GM18519 (cell line): ENCODE data around the gene WDR90.

Experiments used
- ATAC-seq: cut with Tn5 transposase; IDR thresholded peaks from one replicate; pipeline ENCODE4 v1.9.1; 2021; ENCODE audit warnings: mild to moderate bottlenecking, moderate library complexity; ENCODE audit not compliant: unreplicated experiment, low FRiP score

The WDR90 gene

DNA sequence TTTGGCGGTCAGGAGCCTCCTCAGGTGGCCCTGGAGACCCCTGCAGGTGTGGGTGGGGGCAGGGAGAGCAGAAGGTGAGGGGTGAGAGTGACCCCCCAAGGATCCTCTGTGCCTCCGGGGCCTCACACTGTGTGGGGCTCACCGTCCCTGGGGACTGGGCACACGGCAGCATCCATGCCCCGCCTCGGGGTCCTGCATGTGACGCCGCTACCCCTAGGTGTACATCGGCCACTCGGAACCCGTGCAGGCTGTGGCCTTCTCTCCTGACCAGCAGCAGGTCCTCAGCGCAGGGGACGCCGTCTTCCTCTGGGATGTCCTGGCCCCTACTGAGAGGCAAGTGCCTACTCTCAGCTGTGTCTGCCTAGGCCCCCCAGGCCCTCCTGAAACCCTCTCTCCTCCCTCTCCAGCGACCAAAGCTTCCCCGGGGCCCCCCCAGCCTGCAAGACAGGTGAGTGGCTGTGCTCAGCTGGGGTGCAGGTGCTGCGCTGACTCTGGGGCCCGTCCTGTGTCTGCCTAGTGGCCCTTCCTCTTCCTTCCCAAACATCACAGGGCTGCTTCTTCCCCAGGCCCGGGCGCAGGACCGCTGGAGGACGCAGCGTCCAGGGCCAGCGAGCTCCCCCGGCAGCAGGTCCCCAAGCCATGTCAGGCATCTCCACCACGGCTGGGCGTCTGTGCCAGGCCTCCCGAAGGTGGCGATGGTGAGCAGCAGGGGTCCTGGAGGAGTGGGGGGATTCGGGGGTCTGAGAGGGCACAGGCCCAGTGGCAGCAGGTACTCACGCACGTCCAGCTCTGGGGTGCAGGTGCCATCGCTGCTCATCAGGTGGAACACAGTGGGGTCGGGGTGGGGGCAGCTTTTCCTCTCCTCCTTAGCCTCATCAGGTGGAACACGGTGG, 9.8 kb downstream of the WDR90 start:
- no peak for ATAC-seq

GRCh38 chr16:659618-660017, 10.5 kb downstream of the WDR90 start:
- no peak for ATAC-seq

DNA sequence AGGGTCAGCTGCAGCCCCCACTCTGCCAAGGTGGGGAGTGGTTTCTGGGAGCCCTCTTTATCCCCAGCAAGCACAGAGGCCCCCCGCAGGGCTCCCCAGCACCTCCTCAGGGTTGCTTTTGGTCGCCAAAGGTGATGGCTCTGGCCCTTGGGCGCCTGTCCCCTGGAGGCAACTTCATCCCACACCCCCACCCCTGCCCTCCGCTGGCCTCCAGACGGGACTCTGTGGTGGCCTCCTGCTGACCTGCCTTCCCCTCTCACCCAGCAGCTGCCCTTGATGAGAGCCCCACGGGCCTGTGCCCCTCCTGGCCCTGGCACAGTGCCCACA, 10.9 kb downstream of the WDR90 start:
- ATAC-seq: no peak

- no peak for ATAC-seq
Measured at GRCh38 chr16:660459-661183, 11.5 kb downstream of the WDR90 start.

- no peak for ATAC-seq
Measured at GRCh38 chr16:661184-661821, 12.1 kb downstream of the WDR90 start.

DNA sequence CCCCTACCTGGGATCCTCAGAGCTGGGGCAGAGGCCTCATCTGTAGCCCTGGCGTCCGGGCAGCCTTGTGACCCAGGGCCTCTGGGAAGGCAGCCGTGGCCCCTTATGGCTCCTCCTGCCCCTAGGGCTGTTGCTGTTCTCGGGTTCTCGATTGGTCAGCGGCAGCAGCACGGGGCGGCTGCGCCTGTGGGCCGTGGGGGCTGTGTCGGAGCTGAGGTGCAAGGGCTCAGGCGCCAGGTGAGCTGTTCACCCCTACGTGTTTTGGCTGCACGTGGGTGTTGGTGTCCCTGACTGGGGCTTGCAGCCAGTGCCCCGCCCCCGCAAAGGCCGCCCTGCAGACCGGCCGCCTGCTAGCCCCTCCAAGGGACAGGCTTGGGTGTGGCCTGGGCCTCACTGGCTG, 12.9 kb downstream of the WDR90 start:
- no peak for ATAC-seq

DNA sequence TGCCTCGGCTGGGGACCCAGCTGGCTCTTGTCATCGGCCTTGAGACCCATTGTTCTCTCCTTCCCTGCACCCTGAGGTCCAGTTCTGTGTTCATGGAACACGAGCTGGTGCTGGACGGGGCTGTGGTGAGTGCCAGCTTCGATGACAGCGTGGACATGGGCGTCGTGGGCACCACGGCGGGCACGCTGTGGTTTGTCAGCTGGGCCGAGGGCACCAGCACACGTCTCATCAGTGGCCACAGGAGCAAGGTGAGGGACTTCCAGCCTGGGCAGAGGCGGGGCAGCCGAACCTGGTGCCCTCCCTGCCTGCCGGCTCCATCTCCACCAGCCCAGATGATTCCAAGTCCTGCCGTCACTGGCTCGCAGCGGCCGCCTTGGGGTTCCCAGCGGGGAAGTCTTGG, 13.4 kb downstream of the WDR90 start:
- no peak for ATAC-seq

DNA sequence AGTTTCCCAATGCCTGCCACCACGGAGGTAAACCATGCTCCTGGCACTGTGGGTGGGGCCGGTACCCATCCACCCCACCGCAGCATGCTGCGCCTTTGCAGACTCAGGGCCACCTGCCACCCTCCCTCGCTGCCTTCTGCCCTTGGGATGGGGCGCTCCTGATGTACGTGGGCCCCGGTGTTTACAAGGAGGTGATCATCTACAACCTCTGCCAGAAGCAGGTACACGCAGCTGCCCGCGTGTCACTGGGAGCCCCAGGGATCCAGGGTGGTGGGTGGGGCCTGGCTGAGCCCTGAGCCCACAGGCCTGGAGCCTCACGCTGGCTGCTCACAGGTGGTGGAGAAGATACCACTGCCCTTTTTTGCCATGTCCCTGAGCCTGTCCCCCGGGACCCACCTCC, 17.4 kb downstream of the WDR90 start:
- ATAC-seq: no peak

GRCh38 chr16:667113-667779, 18.1 kb downstream of the WDR90 start:
- ATAC-seq: no peak

GRCh38 chr16:667780-668518, 18.8 kb downstream of the WDR90 start, which contains the start of gene RHOT2:
TSS of gene RHOT2 (plus strand) at chr16:668132. CDS start at chr16:668200, 68 bp downstream.
- ATAC-seq: peak; percentile 68

GRCh38 chr16:668519-669171, 19.5 kb downstream of the WDR90 start:
- no peak for ATAC-seq

- no peak for ATAC-seq
Measured at GRCh38 chr16:669666-670065, 20.5 kb downstream of the WDR90 start.

DNA sequence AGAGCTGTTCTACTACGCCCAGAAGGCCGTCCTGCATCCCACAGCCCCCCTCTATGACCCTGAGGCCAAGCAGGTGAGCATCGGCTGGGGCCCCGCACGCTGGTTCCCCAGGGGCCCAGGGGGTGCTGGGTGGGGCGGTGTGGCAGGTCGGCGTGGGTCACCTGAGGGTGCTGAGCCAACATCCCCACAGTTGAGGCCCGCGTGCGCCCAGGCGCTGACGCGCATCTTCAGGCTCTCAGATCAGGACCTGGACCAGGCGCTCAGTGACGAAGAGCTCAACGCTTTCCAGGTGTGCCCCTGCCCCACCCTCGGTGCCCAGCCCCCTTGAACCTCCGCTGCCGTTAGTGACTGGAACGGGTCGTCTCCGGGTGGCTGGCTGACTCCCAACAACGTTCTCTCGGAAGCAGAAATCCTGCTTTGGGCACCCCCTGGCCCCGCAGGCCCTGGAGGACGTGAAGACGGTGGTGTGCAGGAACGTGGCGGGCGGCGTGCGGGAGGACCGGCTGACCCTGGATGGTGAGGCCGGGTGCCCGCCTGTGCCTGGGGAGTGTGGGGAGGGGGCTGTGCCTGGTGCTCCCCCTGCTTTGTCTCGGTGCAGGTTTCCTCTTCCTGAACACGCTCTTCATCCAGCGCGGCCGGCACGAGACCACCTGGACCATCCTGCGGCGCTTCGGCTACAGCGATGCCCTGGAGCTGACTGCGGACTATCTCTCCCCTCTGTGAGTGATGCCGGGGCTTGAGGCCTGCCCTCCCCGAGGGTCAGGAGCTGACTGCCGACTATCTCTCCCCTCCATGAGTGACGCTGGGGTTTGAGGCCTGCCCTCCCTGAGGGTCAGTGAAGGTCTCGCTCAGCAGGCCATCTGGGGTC, 21.6 kb downstream of the WDR90 start:
- no peak for ATAC-seq

- no peak for ATAC-seq
Measured at GRCh38 chr16:671353-672131, 22.4 kb downstream of the WDR90 start.

GRCh38 chr16:672371-672770, 23.2 kb downstream of the WDR90 start:
- no peak for ATAC-seq

- no peak for ATAC-seq
Measured at GRCh38 chr16:672851-673250, 23.7 kb downstream of the WDR90 start.

- no peak for ATAC-seq
Measured at GRCh38 chr16:673399-673991, 24.3 kb downstream of the WDR90 start.
